HG03354 (cell line): Measurements from ENCODE around the gene RASSF7.
A peak's percentile ranks its signal among the peaks of the same experiment; 100 is the strongest.

ENCODE experiments used
- ATAC-seq: cut with Tn5 transposase; IDR thresholded peaks from one replicate; pipeline ENCODE4 v1.9.1; 2021; ENCODE audit warnings: mild to moderate bottlenecking; ENCODE audit not compliant: unreplicated experiment, poor library complexity, severe bottlenecking

Gene RASSF7

GRCh38 chr11:532527-532985, 28.2 kb upstream of the RASSF7 start:
- ATAC-seq = no peak

- ATAC-seq = no peak
Observed at GRCh38 chr11:532986-533585, 27.7 kb upstream of the RASSF7 start.

GRCh38 chr11:533586-534395, 27.0 kb upstream of the RASSF7 start:
- ATAC-seq = no peak

DNA sequence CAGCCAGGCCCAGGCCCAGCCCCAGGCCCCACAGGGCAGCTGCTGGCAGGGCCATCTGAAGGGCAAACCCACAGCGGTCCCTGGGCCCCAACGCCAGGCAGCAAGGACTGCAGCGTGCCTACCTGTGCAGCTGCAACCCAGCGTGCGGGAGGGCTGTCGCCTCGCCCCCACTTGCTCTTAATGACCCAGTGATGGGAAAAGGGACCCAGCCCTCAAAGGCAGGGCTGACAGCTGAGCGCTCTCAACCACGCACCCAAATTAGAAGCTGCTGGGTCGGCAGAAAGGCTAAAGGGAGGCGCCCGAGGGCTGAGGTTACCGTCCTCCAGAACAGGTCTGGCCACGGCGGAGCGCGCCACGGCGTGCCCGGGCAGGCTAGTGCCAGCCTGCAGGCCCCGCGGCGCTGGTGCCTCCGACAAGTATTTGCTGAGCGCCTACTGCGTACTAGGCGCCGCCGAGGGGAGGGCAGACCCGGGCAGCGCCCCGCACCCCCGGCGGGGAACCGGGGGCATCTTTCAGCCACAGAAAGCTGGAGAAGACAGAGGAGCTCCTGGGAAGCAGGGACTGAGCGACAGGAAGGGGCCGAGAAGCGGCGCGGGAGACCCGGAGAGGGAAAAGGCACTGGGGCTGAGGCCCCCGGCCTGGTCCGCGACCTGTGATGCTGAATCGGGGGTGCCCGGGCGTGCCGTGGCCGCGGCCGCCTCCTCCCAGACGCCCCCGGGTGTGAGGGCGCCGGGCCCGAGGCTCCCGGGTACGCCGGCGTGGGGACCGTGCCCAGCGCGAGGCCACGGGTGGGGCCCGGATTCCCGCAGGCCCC, 26.2 kb upstream of the RASSF7 start:
- peak; percentile 7 for ATAC-seq

- ATAC-seq = peak; percentile 9
Observed at GRCh38 chr11:535210-535518, 25.6 kb upstream of the RASSF7 start.

GRCh38 chr11:535519-536454, 25.0 kb upstream of the RASSF7 start, which contains the start of gene HRAS:
Gene HRAS (minus strand): TSS chr11:535576.
- peak; percentile 76 for ATAC-seq

DNA sequence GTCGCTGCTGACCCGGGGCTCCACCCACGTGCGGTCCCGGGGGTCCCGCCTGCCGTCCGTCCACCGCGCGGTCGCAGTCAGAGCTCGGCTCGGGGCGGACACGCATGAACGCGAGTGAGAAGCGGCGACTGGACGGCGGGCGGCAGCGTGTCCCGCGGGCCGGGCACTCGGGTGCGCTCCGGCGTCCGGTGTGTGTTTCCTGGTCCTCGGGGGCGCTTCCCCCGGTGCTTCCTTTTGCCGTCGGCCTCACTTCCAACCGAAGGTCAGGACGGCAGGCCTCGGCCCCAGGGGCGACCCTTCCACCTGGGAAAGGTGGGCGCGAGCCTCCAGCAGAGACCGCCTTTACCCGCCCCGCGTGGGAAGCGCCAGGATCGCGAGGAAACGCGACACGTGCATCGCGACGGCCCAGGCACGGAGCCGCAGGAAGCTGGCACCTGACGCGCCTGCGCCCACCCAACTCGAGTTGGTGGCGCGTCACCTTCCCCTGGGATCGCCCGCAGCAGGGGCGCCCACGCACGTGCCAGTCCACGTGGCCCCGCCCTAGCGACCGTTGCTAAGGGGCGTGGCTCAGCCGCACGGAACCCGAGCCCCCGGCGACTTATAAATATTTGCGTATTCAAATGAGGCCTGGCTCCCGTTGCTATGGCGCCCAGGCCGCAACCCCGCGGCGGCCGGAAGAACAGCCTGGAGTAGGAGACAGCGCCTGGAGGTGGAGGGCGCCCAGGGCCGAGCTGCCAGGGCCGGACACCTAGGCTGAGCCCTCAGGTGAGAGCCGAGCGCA, 23.7 kb upstream of the RASSF7 start, which contains the start of gene LRRC56:
Gene LRRC56, plus strand, starts transcription at position 687 of the 781 bp plus-strand sequence. CDS start 3,158 bp downstream, outside the sequence.
- ATAC-seq = peak; percentile 56

DNA sequence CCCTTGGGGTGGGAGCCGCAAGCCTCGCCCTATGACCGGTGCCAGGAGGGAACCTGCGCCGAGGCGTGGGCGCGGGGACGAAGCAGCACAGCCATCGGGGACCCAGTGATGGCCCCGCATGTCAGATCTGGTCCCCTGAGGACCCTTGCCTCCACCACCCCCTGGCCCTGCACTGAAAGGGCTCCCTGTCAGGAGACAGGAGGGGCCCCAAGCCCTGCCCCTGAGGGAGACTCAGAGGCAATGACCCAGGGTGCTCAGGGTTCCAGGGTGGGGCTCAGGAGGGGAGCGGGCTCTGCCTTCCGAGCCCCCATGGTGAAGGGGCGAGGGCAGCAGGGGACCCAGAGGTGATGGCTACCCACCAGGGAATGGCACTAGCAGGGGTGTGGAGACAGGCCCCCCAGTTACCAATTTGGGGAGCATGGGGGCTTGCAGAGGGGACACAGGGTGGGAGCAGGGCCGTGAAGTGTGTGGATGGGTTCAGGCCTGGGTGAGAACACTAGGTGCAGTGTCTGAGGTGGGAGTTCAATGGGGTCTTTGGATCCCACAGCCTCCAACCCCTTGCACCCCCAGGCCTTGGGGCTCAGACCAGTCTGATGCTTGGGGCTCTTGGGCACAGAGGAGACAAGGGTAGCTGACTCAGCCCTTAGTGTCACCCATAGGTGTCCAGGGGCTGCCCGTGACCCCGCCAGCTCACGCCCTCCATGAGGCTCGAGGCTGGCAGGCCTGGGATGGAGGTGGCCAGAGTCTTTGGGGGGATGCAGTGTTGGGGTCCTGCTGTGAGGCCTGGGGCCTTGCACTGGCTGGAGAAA, 22.9 kb upstream of the RASSF7 start:
- peak; percentile 1 for ATAC-seq

- ATAC-seq = no peak
Observed at GRCh38 chr11:538431-539051, 22.2 kb upstream of the RASSF7 start.

GRCh38 chr11:539971-540481, 20.7 kb upstream of the RASSF7 start:
- ATAC-seq = no peak

DNA sequence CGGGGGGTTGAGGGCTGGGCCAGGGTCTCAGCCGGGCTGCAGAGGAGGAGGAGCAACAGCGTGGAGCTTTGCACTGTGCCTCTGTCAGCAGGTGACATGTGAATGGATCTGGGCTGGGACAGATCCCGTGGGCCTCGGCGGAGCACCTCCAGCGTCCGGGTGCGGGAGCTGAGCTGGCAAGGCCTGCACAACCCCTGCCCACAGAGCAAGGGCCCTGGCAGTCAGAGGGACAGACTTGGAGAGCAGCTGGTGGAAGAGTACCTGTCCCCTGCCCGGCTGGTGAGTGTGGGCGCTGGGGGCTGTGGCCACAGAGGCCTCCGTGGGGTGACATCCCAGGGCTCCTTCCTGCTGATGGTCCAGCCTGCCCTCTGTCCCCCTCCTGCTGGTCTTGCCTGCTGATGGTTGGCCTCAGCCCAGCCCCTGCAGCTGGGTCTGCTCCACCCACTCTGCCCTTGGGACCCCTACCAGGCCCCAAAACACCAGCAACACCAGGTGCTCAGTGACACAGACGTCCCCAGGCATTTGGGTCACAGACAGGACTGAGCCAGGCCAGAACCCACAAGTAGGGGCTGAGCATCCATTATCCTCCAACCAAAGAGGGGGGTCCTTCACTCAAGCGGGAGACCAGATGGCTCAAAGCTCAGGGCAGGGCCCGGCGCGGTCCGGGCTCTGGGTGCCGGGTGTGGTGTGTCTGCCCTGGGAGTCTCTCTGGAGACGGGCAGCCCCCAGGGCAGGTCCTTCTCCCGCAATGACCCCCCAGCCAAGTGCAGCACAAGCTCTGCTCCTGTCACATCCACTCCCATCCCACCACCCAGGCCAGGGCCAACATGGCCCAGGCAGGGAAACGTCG, 20.0 kb upstream of the RASSF7 start:
- no peak for ATAC-seq

GRCh38 chr11:541433-541885, 19.3 kb upstream of the RASSF7 start:
- no peak for ATAC-seq

GRCh38 chr11:544817-545166, 16.0 kb upstream of the RASSF7 start:
- no peak for ATAC-seq

DNA sequence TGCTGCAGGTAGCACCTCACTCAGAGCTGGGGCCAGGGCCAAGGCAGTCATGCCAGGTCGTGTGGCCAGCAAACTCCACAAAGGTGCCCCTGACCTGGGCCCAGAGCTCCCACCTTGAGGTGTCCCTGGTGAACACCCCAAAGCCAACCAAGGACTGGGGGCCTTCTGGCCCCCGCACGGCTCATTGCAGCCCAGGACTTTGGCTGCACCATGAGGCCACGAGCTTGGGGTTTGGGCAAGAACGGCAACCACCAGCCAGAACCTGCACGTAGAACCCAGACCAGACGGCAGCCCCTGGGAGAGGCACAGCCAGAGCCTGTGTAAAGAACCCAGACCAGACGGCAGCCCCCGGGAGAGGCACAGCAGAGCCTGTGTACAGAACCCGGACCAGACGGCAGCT, 15.6 kb upstream of the RASSF7 start:
- no peak for ATAC-seq

DNA sequence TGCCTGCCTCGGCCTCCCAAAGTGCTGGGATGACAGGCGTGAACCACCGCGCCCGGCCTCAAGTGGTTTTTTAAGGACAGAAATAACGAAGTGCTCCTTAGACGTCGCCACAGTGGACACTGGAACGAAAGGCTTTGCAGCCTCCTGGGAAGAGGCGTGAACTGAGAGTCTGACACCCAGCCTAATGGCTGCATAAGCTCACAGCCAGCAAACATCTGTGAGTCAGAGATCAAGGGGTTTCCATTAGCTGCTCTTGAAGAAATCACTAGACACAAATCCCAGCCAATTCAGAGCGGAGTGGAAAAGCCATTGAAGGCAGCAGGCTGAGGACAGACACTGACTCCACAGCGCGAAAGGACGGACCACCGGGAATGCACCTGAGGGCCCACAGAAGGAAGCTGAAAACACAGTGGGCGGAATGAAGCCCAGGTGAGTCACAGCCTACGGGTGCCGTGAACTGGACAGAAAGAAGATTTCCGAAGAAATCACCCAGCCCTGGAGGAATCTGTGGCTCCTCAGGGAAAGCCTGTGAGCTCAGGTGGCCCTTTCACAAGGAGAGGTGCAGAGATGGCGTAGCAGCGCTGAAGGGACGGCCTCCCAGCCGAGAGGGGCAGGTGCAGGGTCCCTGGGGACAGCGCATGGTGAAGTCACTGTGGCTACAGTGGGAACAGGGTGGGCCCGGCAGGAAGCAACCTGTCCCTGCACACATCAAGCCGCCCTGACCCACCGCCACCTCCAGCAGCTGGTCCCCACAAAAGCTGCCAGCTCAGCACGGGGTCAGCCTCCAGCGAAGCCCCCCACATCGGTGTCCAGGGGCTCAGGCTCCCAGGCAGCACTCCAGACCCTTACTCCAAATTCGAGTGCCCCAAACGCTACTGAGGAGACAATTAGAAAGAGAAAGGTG, 11.8 kb upstream of the RASSF7 start:
- ATAC-seq = no peak
